AML-193 (cell line): ENCODE measurements around the gene TMEM17.
A peak's percentile ranks its signal among the peaks of the same experiment; 100 is the strongest.

ENCODE experiments used
- DNase-seq, 2 experiments: peaks; one replicate each; lab custom pipeline; 2025; lab: John Stamatoyannopoulos, UW

The TMEM17 gene

DNA sequence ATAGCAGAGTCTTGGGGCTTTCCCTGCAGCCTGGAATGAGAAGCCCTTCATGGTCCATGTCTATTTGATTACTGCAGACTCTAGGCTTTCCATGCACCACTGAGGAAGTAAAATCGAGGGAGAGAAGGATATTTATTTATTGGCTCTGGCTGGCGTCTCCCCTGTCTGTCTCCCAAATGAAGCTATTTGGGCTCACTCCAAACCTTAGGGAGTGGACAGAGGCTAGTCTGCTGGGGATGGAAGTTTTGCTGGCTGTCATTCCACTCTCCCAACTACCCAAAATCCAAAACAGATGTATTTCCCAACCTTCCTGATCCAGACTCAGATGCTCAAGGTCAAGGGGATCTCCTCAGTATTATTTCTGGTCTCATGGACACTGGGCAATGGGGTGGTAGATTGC, 33.7 kb downstream of the TMEM17 start:
- DNase-seq = no peak

DNA sequence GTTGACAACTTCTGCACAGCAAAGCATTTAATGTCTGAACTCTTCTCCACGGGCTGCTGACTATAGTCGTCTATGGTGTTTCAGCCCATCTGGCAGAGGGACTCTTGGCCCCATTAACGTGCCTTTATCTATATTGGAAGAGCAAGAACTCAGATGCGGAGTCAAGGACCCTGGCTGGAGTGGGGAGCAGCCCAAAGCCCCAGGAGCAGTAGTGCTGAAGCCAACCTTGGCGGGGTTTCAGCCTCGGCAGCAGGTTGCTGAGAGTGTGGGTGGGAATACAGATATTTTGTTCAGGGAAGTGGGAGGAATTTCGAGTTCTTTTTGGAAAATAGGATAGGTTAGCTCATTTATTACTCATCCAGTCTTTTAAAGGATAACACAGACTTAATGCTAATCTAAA, 34.2 kb downstream of the TMEM17 start:
- DNase-seq = no peak

DNA sequence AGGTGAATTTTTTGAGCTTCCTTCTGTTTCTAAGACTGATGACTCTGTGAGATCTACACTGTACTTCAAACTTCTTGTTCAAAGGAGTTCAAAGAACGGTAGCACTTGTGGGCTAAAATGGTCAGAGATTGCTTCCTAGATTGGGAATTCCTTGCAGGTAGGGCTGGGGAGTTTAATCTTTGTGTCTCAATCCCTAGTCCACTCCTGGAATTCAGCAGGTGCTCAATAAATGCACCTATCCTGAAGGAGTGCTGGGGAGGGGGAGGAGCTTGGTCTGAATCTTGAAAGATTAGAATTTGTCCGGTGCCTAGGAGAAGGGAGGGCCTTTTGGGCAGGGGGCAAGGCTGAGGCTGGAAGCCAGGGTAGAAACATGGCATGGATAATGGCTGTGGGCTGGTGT, 34.6 kb downstream of the TMEM17 start:
- DNase-seq = no peak

DNA sequence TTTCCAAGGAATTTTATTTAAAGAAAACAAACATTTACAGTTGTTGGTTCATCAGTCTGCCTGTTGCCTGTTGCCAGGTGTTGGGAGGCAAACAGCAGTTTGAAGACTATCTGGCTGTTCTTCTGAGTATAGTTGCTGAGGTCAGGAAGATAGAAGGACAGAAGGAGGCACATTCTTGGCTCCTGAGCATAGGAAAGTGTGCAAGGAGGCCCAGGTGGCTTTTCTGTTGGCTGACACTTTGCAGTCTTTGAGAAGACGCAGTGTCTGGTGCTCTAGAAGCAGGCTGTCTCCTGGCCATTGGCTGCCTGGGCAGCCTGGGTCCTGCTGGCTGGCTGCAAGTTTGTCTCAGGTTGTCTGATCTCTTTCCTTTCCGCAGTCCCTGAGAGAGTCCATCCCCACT, 36.4 kb downstream of the TMEM17 start:
- no peak for DNase-seq

DNA sequence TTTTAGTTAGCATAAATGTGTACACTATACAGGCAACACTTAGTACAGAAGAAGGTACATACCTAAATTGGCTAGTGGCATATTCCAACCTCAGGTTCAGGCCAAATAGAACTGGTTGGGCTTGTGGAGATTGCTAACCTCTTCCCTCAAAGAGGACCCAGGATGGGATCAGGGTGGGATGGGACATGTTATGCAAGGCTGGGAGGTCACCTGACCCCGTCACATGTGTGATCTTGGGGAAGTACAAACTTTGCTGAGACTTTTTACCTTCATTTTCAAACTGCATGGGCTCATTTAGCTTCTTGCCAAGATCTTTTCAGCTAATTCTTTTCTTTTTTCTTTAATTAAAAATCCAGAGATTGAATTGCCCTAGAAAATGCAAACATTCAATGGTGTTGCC, 36.9 kb downstream of the TMEM17 start:
- no peak for DNase-seq

DNA sequence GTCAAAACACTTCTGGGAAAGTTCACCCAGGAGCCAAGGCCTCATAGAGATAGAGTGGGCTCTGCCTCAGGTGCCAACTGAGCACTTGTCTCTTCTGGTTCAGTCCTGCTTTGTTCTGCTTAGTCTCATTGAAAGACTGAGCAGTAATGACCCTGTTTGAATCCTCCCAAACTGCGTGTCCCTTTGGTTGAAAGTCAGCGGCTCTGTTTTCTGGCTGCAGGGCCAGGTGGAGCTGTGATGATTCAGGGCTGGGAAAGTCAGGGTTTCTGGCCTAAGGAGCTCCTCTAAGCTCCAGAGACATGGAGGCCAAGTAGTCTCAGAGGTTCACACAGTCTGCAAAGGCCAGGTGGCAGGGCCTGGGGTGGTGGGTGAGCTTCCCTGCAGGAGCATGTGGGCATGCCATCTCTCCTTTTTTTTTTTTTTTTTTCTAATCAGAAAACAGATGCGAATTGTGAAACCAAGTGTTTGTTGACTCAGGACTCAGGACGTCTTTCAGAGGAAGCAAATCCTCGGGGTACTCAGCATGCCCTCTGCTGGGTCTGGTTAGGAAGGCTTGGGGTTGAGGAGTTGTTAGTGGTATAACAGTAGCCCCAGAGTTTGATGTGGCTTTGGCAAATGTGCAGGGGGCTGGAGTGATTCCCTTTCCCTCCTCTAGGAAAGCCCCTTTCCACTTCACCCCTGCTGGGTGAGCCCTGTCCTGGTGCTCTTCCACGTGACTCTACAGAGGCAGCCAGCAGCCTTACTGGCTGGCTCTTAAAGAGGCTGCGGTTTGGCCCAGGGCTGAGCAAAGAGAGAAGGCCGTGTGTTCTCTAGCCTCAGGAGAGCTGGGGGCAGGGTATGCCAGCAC, 38.3 kb downstream of the TMEM17 start:
- DNase-seq = no peak

DNA sequence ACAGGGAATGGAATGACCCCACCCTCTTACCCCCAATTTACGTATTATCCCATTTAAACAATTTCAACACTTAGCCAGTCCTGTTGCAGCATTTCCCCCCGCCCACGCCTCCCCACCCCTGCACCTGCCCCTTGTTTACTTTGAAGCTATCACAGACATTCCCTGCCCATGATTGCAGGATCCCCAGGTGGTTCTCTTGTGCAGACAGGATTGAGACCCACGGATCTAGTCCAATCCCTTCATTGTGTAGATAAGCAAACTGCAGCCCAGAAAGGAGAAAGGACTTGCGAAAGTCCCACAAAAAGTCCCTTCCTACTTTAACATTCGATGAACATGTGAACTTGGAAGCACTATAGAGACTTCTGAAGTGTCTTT, 38.9 kb downstream of the TMEM17 start:
- no peak for DNase-seq

DNA sequence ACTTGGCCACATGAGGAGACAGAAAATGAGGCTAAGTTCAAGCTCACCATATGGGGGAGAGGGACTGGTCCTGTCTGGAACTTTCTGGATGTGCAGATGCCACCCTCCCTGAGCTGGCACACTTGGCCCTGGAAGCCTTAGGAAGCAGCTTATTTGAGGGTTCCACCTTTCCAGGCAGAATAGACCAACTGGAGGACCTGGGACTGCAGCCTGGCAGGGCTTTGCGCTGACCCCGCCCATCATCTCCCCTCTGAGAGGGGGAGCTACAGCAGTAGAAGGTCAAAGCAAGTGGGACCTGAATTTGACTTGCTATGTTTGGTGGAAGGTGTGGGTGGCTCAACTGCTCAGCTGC, 39.5 kb downstream of the TMEM17 start:
- no peak for DNase-seq

DNA sequence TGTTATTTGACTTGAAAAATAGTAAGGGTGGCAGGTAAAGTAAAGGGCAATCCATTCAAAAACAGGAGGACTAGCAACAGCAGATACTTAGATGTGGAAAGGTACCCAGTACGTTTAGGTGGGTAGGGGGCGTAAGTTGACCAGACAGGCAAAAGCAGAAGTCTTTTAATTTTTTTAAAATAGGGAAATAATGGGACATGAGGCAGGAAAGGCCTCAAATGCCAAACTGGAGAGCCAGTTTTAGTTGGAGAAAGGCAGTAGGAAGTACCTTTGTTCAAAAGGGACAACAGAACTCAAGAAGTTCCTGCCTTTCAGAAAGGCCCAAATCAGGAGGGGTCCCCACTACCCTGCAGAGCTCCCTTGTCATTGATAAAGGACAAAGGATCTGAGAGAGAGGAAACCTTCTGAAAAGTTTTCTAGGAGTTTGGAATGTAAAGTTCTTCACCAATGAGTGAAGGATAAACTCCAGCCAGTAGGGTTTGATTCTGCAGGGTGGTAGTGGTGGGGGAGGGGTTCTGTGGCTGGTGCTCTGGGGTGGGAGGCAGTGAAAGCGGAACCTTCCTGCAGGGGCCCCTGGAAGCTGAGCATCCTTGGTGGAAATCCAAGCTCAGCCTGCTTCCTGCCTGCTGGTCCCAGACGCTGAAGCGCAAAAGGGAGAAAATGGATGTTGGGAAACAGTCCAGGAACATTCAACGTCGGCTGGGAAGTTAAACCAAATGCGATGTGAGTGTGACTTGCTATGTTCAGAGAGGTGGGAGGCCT, 40.1 kb downstream of the TMEM17 start:
- DNase-seq = peak in 1 of 2 experiments; percentile 4

DNA sequence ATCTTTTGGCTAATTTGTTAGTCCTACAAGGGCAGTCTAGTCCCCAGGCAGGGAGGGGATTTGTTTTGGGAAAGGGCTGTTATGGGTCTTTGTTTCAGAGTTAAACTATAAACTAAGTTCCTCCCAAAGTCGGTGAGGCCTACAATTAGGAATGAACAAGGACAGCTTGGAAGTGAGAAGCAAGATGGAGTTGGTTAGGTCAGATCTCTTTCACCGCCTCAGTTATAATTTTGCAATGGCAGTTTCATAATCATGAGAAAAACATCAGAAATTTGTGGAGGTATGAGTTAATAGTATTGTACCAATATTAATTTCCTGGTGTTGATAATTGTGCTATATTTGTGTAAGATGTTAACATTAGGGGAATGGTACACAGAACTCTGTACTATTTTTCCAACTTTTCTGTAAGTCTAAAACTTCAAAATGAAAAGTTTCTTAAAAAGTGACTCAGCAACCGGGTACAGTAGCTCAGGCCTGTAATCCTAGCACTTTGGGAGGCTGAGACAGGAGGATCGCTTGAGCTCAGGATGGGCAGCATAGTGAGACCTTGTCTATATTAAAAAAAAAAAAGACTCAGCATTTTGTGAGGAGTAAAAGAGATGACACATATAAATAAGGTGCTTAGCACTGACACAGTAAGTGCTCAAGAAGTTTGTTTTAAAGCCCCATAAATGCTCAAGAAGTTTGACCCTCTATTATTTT, 40.8 kb downstream of the TMEM17 start:
- no peak for DNase-seq

DNA sequence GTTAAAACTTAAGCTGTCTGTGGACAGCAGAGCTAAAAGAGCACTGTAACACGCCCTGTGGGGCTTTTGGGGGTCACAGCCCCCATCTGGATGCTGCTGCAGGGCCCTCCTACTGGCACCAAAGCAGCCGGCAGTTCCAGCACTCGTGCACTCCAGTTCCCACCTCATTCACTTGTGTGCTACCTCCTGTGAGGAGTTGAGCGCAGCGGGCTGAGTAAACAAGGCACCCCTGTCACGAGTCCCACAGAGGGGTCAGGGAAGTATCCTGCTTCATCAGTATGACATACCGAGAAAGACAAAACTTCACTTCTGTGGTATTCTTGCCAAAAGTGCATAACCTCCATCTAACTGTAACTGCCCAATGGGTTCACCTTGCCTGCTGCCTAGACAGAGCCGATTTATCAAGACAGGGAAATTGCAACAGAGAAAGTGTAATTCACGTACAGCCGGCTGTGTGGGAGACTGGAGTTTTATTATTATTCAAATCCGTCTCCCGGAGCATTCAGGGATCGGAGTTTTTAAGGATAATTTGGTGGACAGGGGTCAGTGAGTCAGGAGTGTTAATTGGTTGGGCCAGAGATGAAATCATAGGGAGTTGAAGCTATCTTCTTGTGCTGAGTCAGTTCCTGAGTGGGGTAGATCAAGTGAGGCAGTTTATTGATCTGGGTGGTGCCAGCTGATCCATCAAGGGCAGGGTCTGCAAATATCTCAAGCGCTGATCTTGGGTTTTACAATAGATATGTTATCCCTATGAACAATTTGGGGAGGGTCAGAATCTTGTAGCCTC, 41.6 kb downstream of the TMEM17 start:
- no peak for DNase-seq

DNA sequence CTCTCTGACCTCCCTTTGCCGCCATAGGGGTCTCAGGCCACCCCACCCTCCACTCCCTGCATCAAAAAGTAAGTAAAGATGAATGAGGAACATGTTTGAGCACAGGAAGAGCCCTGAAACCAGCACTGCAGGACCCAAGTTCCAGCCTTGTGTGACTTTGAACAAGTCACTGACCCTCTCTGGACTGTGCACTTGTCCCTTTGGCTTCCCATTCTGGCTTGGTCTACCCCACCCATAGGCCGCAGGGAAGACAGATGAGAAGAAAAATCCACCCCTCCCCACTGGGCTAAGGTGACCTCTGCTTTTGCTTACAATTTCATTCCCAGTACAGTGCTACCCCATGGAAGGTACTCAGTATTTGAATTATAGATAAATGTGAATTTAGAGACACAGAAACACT, 43.8 kb downstream of the TMEM17 start:
- no peak for DNase-seq

DNA sequence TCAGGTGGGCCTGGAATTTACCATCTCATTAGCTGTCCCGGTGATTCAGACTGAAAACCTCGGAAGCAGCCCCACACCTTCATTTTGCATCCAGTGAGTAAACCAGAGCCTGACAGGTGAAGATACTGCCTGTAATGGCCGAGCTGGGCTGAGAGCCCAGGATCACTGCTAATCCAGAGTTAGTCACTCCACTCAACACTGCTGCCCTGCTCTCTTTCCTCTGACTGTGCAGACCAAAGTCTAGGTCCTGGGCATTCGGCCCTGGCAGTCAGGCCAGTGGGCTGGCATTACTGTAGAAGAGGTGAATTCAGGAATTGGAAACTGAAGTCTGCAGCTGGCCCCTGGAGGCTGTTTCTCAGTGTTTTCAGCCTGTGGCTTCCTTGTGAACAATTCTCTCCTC, 44.3 kb downstream of the TMEM17 start:
- no peak for DNase-seq

DNA sequence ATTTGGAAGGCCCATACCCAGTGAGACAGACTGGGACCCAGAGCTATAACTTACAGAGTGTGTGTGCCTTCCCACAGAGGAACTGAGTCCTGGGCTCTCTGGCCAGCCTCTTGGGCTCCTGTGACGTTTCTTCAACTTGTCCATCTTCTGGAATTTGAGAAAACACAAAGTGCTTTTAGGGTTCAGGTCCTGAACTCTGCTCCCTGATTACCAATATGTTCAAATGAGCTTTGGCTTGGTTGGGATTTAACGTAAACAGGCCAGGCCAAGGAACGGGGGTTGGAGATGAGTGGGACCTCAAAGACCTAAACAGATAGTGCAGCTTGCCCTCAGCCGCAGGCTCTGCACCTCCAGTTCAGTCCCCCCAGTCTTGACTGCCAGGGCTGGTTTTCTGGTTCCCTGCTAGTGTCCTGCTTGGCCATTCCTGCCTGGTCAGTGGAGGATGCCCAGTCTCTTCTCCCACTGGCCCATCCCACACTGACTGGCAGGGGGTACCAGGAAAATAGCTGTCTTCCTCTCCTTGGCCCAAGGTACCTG, 44.9 kb downstream of the TMEM17 start:
- no peak for DNase-seq

DNA sequence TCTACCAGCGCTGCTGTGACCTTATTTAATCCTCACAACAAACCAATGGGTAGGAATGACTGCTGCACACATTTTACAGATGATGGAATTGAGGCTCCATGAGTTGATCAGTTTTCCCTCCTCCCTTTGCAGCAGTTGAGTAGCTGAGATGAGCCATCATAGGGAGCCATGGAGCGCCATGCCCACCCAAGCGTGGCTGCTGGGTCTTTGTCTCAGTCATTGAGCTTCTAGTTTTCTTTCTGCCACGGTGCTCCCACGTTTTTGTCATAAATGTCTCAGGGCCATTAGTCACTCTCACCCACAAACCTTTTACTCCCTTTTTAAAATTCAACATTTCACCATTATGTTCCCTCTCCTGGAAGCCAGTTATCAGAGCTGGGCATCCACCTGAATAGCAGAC, 45.8 kb downstream of the TMEM17 start:
- no peak for DNase-seq

DNA sequence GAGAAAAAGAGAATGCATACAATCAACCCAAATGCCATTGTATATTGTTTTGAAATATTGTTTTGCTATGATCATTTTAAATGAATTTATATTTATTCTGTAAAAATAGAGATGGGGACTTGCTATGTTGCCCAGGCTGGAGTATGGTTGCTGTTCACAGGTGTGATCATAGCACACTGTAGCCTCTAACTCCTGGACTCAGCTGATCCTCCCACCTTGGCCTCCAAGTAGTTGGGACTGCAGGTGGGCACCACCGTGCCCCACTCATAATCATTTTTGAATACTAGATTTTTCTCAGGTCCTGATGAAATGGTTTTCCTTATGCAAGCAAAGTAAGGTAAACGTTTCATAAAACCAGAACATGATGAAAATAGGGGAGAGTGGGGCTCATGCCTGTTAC, 46.3 kb downstream of the TMEM17 start:
- DNase-seq = no peak

DNA sequence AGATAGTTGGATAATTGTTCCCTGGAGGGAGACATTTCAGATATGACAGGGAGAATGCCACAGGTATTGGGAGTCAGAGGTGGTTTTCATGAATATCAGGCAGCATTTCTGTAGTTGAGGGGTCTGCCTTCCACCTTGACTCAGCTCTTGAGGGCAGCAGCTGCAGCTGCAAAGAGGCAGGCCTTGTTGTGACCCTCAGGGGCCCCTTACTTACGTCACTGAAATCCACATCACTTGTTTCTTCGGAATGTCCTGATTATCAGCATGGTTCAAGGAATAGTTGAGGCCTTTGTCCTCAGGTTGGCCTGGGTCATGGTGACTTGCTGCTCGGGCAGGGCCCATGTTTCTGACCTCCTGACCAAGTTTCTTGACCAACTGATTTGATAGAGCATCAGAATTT, 46.9 kb downstream of the TMEM17 start:
- DNase-seq = no peak

DNA sequence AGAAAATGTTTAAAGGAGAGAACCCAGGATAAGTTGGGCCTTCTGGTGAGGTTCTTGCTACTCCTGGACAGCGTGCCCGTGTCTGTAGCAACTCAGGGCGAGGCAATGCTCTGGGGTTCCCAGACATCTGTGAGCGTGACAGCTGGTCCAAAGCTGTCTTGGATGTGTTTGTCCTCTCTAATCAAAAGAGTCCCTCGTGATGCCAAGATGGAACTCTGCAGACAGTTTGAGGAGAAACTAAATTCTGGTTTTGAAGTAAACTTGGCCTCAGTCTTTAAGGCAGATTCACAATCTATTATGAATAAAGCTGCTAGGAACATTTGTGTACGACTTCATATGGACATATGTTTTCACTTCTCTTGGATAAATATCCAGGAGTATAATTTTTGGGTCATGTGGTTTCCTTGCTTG, 47.3 kb downstream of the TMEM17 start:
- no peak for DNase-seq

DNA sequence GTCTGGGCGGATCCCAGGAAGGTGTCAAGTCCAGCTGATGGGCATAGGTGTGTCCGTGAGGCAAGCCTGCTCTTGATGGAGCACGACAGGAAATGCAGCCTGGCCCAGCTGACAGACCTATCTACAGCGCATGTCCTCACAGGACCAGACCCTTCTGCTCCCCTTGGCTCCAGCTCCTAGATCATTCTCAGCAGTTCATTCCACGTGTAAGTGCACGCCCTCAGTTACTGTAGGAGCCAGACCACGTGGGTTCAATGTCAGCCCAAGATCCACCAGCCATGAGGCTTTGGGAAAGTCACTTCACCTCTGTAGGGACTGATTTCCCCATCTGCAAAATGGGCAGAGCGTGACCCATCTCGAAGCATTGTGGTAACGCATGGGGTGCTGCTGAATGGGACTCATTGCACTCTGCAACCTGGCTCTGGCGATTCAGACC, 47.8 kb downstream of the TMEM17 start:
- DNase-seq = no peak

DNA sequence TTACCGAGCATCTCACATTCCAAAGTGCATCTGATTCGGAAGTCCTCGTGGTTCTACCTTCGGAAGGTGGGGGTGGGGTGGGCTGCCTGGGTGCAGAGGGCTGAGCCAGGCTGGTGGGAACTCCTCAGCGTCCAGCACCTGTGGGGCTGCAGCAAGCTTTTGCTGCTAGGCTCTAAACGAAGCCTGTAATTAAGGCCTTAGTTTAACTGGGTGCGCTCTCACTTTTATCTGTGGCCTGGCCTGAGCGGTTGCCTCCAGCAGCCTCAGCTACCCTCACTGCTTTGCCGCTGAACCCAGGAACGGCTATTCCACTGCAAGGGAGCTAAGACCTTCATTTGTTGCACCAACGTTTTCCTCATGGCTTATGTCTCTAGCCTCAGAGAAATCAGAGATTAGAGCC, 48.4 kb downstream of the TMEM17 start:
- DNase-seq = no peak

DNA sequence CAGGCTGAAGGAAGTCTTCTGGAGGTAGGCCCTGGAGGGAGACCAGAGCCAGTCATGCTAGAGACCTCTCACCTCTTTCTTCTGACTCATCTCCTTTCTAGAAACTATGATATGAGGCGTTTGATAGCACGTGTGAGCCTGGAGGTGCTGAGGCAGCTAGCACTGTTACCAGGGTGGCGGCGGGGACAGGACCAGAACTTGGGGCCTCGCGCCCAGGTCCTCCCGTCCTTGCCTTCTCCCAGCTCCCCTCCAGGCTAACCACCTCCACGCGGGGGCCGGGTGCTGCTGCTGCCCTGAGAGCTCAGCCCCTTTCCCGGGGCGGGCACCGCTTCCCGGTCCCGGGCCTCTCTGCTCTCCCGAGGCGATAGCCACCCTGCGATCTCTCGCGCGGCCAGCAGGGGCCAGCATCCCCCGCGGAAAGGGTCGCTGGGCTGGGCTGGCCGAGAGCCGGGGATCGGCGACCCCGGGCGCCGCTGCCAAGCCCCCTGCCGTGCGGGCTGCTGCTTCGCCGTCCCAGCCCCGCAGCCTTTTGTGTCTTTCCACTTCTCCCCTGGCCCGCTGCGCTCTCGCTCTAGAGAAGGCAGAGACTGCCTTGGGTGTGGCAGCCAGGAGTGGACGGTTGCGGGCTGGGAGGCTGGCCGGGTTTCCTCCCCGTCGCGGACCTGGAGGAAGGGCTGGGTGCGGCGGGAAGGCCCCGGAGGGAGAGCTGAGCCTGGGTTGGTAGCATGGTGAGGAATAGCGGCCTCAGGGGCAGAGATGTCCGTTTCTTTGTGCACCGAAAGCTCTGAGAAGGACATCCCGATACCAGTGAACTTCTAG, 49.1 kb downstream of the TMEM17 start:
- DNase-seq = peak; percentile 31 to 66
